ENCODE measurements around the gene SMARCAL1. TPM values are rescaled to one million over a fixed set of nuclear protein-coding genes. Genes with fewer than 3 reads are reported as not detected.

Gene SMARCAL1
- total and polyA plus RNA-seq, 2 of the 4 experiments (the other 2 are of a cell fraction), result 13.6 to 21.0 TPM

GRCh38 chr2:216414772-216415319 lies 2.6 kb downstream of the SMARCAL1 start:
- Histone ChIP-seq H3K36me3 (ENCODE audit: control insufficient read depth, insufficient read depth, low read length) (peaks cover 23% of the 10 kb centered on the region), H3K4ac (ENCODE audit: low read depth, low read length) (no peak overlapping the region), H2BK5ac (ENCODE audit: low read depth, low read length, poor library complexity, severe bottlenecking) (no peak overlapping the region), H3K9ac (ENCODE audit: low read depth, low read length) (no peak overlapping the region), H3K4me1 (ENCODE audit: control insufficient read depth, insufficient read depth, low read length) (peaks cover 2% of the 10 kb centered on the region; the same call in 1 of the 2 replicates), H4K20me1 (ENCODE audit: insufficient read depth, low read length) (no peaks in the 10 kb centered on the region), H2AK5ac (ENCODE audit: low read depth, low read length) (no peak overlapping the region), H2AFZ (replicated peaks; ENCODE audit: low read length, poor library complexity) (no peak overlapping the region), H4K91ac (ENCODE audit: insufficient read depth, low read depth, low read length) (no peak overlapping the region), H4K8ac (ENCODE audit: low read depth in 2 of 2, low read length in 2 of 2) (no peak overlapping the region), H3K9me3 (ENCODE audit: control insufficient read depth, insufficient read depth, low read length) (no peaks in the 10 kb centered on the region), H3K23ac (ENCODE audit: low read depth, low read length) (no peak overlapping the region), H2AK9ac (replicated peaks; ENCODE audit: low read depth, low read length, poor library complexity) (no peak overlapping the region), H3K4me2 (ENCODE audit: low read depth, low read length) (no peak overlapping the region), H3K27me3 (ENCODE audit: control insufficient read depth, insufficient read depth, low read length) (no peaks in the 10 kb centered on the region), H2BK120ac (ENCODE audit: low read depth, low read length) (no peak overlapping the region), H4K5ac (ENCODE audit: low read depth, low read length) (no peak overlapping the region), H3K9me1 (ENCODE audit: insufficient read depth, low read length) (peaks cover 6% of the 10 kb centered on the region; the same call in 1 of the 2 replicates), H3K79me1 (ENCODE audit: low read depth in 1 of 2, low read length in 2 of 2) (peaks cover 17 to 28% of the 10 kb centered on the region in 2 experiments), H2BK20ac (ENCODE audit: low read depth, low read length) (no peak overlapping the region), H3K18ac (ENCODE audit: low read depth, low read length) (no peak overlapping the region), H3K27ac (ENCODE audit: insufficient read depth, low read length) (no peak overlapping the region), H3K14ac (replicated peaks; ENCODE audit: low read depth, low read length) (no peak overlapping the region), H3K4me3 (ENCODE audit: insufficient read depth, low read depth, low read length) (no peak overlapping the region), H2BK15ac (ENCODE audit: low read depth, low read length) (no peak overlapping the region), H3K56ac (ENCODE audit: extremely low read depth, insufficient read depth, low read length) (no peak overlapping the region)
- dilution Hi-C loops (cut with HindIII; ENCODE audit: low sequenced_read_pairs, unreplicated experiment), result no loop called here
- in situ Hi-C loops (cut with MboI; ENCODE audit: low sequenced_read_pairs), result loop anchor here (25.0 kb wide), 1 partner anchor 203 kb away; no protein-coding TSS in a partner anchor
- no TSS peak for BruUV-seq (replicated peaks)
- intact Hi-C loops (cut with micrococcal nuclease), result no loop called here
- WGBS, 2 experiments (ENCODE audit: extremely low coverage in 2 of 2, insufficient read length in 1 of 2), result no CpG with 5 or more reads among the region's 3 CpGs
- ChIA-PET CTCF (interaction anchor here (0.6 kb wide), 1 partner anchor 35 kb away, joined by 3 read pairs; no protein-coding TSS in a partner anchor), POLR2A (ENCODE audit: unreplicated experiment) (no interaction called here)
- TF ChIP-seq MAZ (IDR thresholded peaks at IDR 0.05; ENCODE audit: borderline replicate concordance, low read depth, low read length) (no peak), SMC3 (IDR thresholded peaks at IDR 0.05; ENCODE audit: low read depth, low read length) (no peak), BHLHE40 (IDR thresholded peaks at IDR 0.05; ENCODE audit: low read depth, low read length) (no peak)
- no peak for DNase-seq
- no peak for ATAC-seq (ENCODE audit: low read depth)

All from IMR-90 (cell line).